HG03097 (cell line): ENCODE data around the gene NREP.

Source experiments
- ATAC-seq: cut with Tn5 transposase; IDR thresholded peaks from one replicate; pipeline ENCODE4 v1.9.1; 2021; ENCODE audit not compliant: unreplicated experiment, low FRiP score

Gene NREP

GRCh38 chr5:111765613-111766571 is 8.9 kb upstream of the NREP start:
- ATAC-seq = no peak

GRCh38 chr5:111764019-111764418 is 7.0 kb upstream of the NREP start:
- ATAC-seq = no peak

- ATAC-seq = no peak
Observed at GRCh38 chr5:111762895-111763294, 5.9 kb upstream of the NREP start.

GRCh38 chr5:111758284-111758628 is 1.3 kb upstream of the NREP start:
- ATAC-seq = no peak

GRCh38 chr5:111757355-111758283 is 625 bp upstream of the NREP start:
- peak; percentile 71 for ATAC-seq

GRCh38 chr5:111755942-111756381 is 1.0 kb downstream of the NREP start:
- ATAC-seq = no peak

- ATAC-seq = no peak
Observed at GRCh38 chr5:111755345-111755941, 1.6 kb downstream of the NREP start.

- no peak for ATAC-seq
Observed at GRCh38 chr5:111753884-111754589, 3.0 kb downstream of the NREP start.

- no peak for ATAC-seq
Observed at GRCh38 chr5:111752426-111752965, 4.5 kb downstream of the NREP start.

- no peak for ATAC-seq
Observed at GRCh38 chr5:111749303-111750026, 7.5 kb downstream of the NREP start.

- no peak for ATAC-seq
Observed at GRCh38 chr5:111748304-111748763, 8.7 kb downstream of the NREP start.

GRCh38 chr5:111747337-111747736 is 9.7 kb downstream of the NREP start:
- no peak for ATAC-seq

- no peak for ATAC-seq
Observed at GRCh38 chr5:111746791-111747190, 10.2 kb downstream of the NREP start.

GRCh38 chr5:111745075-111745739 is 11.8 kb downstream of the NREP start:
- no peak for ATAC-seq

GRCh38 chr5:111744455-111744854 is 12.5 kb downstream of the NREP start:
- ATAC-seq = no peak

- ATAC-seq = no peak
Observed at GRCh38 chr5:111743988-111744387, 13.0 kb downstream of the NREP start.

- no peak for ATAC-seq
Observed at GRCh38 chr5:111743512-111743911, 13.5 kb downstream of the NREP start.

GRCh38 chr5:111742177-111742994 is 14.6 kb downstream of the NREP start:
- no peak for ATAC-seq
